CD8-positive, alpha-beta memory T cell (primary cell): ENCODE measurements around the gene OR10A6. TPM values are rescaled to one million over a fixed set of nuclear protein-coding genes. Genes with fewer than 3 reads are reported as not detected.

ENCODE experiments used
- CTCF ChIA-PET: fragments of 350-600 bp; sonication (Branson Sonifier 250); formaldehyde crosslinking; loops from one replicate; lab custom pipeline; 2021; ENCODE audit warnings: antibody characterized with exemption; lab: Charles Lee
- POLR2A ChIA-PET: fragments of 350-600 bp; sonication (Branson Sonifier 250); formaldehyde crosslinking; loops from one replicate; lab custom pipeline; 2021; ENCODE audit warnings: antibody characterized with exemption; lab: Charles Lee
- DNase-seq, 5 donors: peaks; one replicate each; pipeline versions ENCODE4 v3.0.0 to v3.0.0-alpha.2; 2020 to 2022; ENCODE audit warnings: mixed read lengths in 1 of 5
- H3K27ac ChIP-seq: one replicate; pipeline ENCODE4 v1.7.0; 2013; ENCODE audit warnings: low read depth, mild to moderate bottlenecking, low read length, moderate library complexity
- H3K27me3 ChIP-seq: 2 replicates; pipeline ENCODE4 v1.7.0; 2013; ENCODE audit warnings: low read length, mild to moderate bottlenecking; ENCODE audit not compliant: insufficient read depth, poor library complexity, severe bottlenecking
- H3K36me3 ChIP-seq: 2 replicates; pipeline ENCODE4 v1.7.0; 2013; ENCODE audit warnings: mild to moderate bottlenecking, low read length, moderate library complexity; ENCODE audit not compliant: insufficient read depth
- H3K4me1 ChIP-seq: 2 replicates; pipeline ENCODE4 v1.7.0; 2013; ENCODE audit warnings: mild to moderate bottlenecking, low read length, moderate library complexity; ENCODE audit not compliant: insufficient read depth
- H3K4me3 ChIP-seq: 2 replicates; pipeline ENCODE4 v1.7.0; 2013; ENCODE audit warnings: mild to moderate bottlenecking, low read length
- H3K9me3 ChIP-seq: 2 replicates; pipeline ENCODE4 v1.7.0; 2013; ENCODE audit warnings: mild to moderate bottlenecking, low read length
- H3K27ac Mint-ChIP-seq, 8 donors: one replicate each; pipeline ENCODE4 v1.8.0; 2020 to 2021; ENCODE audit warnings: mixed read lengths in 8 of 8, mild to moderate bottlenecking in 6 of 8, inconsistent platforms in 3 of 8, moderate library complexity in 3 of 8
- H3K27me3 Mint-ChIP-seq, 2 donors: one replicate each; pipeline ENCODE4 v1.8.0; 2020 to 2021; ENCODE audit warnings: mixed read lengths in 2 of 2, mild to moderate bottlenecking in 1 of 2, moderate library complexity in 1 of 2
- H3K36me3 Mint-ChIP-seq, 3 donors: one replicate each; pipeline ENCODE4 v1.8.0; 2020 to 2021; ENCODE audit warnings: mixed read lengths in 3 of 3, inconsistent platforms in 1 of 3, mild to moderate bottlenecking in 1 of 3
- H3K4me1 Mint-ChIP-seq, 3 donors: one replicate each; pipeline ENCODE4 v1.8.0; 2020 to 2021; ENCODE audit warnings: mixed read lengths in 3 of 3, inconsistent platforms in 1 of 3, mild to moderate bottlenecking in 1 of 3
- H3K4me3 Mint-ChIP-seq, 7 donors: one replicate each; pipeline ENCODE4 v1.8.0; 2020 to 2021; ENCODE audit warnings: mixed read lengths in 7 of 7, mild to moderate bottlenecking in 6 of 7, moderate library complexity in 4 of 7, inconsistent platforms in 2 of 7
- H3K9me3 Mint-ChIP-seq, 5 donors: one replicate each; pipeline ENCODE4 v1.8.0; 2020 to 2022; ENCODE audit warnings: mixed read lengths in 5 of 5, mild to moderate bottlenecking in 3 of 5, moderate library complexity in 2 of 5, inconsistent platforms in 1 of 5
- polyA plus RNA-seq: library from polyadenylated mRNA; unstranded; fragments of 300-500 nt; fragmentation: Illumina TruSeq; gene quantifications from one replicate; pipeline ENCODE4 v1.2.3, GENCODE V29; 2021
- total RNA-seq, 2 experiments: library from RNA; stranded (reverse); gene quantifications; one replicate each; pipeline ENCODE4 v1.2.3, GENCODE V29; 2021

OR10A6 gene
- total RNA-seq (not detected), polyA plus RNA-seq (not detected)

DNA sequence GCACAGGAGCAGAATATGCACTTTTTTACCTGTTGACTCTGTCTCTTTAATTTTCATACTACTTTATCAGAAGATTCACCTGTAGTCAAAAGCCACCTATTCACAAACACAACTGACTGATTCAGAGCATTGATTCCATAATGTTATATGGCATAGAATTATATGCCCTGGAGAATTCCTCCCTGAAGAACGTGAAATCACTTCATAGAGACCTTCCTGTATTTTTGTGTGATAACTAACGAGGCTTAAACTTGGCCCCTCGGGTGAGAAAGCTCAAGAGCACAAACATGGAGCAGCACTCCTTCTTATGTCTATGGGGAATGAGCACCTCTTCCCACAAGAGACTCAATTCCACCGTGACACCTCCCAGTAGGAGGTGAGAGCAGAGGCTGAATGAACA lies at the start of gene OR10A6:
TSS of gene OR10A6 (minus strand) at position 101 of the 400 bp plus-strand sequence. CDS start 2,606 bp downstream, outside the sequence.
- peak within 1 kb of the TSS in 1 of 8 donors; percentile 59 for H3K27ac Mint-ChIP-seq
- CTCF ChIA-PET, result no interaction called here
- peaks cover 0 to 4% (median 0%) of the 10 kb centered on the region in 5 donors for H3K9me3 Mint-ChIP-seq

GRCh38 chr11:7977232-7977917 lies 46.3 kb upstream of the OR10A6 start:
- Mint-ChIP-seq H3K4me1 (no peaks in the 10 kb centered on the region), H3K36me3 (no peaks in the 10 kb centered on the region), H3K27ac (no peak overlapping the region), H3K27me3 (peaks cover 3 to 7% of the 10 kb centered on the region in 2 donors), H3K4me3 (no peak overlapping the region), H3K9me3 (no peaks in the 10 kb centered on the region)
- no peak overlapping the region for H3K27ac ChIP-seq
- ChIA-PET CTCF (interaction anchor here (0.9 kb wide), 1 partner anchor 14 kb away, joined by 3 read pairs; no protein-coding TSS in a partner anchor), POLR2A (no interaction called here)
- no peak for DNase-seq
- no peak overlapping the region for H3K4me3 ChIP-seq
- H3K4me1 ChIP-seq, result no peaks in the 10 kb centered on the region
- no peaks in the 10 kb centered on the region for H3K9me3 ChIP-seq
- H3K27me3 ChIP-seq, result peaks cover 4% of the 10 kb centered on the region
- H3K36me3 ChIP-seq, result no peaks in the 10 kb centered on the region

More for the DNA sequence above, at the start of gene OR10A6:
- DNase-seq, result no peak
- Histone ChIP-seq H3K36me3 (no peaks in the 10 kb centered on the region), H3K27ac (no peak within 1 kb of the TSS), H3K27me3 (peaks cover 4% of the 10 kb centered on the region), H3K4me3 (no peak within 1 kb of the TSS), H3K4me1 (no peaks in the 10 kb centered on the region), H3K9me3 (no peaks in the 10 kb centered on the region)
- POLR2A ChIA-PET, result no interaction called here
- H3K36me3 Mint-ChIP-seq, result no peaks in the 10 kb centered on the region
- no peaks in the 10 kb centered on the region for H3K4me1 Mint-ChIP-seq
- no peak within 1 kb of the TSS for H3K4me3 Mint-ChIP-seq
- H3K27me3 Mint-ChIP-seq, result peaks cover 6 to 47% of the 10 kb centered on the region in 2 donors

DNA sequence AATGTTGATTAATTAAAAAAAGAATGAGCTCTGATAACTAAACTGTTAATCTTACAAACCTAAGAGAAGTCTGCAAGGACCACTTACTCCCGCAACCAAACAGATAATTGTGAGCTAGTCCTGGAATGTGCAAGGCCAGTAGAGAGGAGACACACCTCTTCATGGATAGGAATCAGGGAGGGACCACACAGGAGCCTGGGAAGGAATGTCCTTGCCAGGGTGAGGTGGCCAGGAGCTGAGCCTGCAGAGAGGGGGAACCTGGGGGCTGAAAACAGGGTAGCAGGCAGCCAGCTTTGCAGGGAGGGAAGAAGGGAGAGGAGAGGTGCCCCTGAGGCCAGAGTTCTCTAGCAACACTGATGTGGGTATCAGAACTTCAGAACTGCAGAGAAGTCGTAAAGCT lies 43.6 kb upstream of the OR10A6 start:
- H3K4me3 Mint-ChIP-seq, result no peak overlapping the region
- H3K27me3 ChIP-seq, result peaks cover 4% of the 10 kb centered on the region
- no peak for DNase-seq
- ChIA-PET POLR2A (interaction anchor here (0.7 kb wide), 1 partner anchor 73 kb away, joined by 4 read pairs; no protein-coding TSS in a partner anchor), CTCF (interaction anchor here (1.6 kb wide), 1 partner anchor 9 kb away, joined by 4 read pairs; the partner anchor contains the start of gene NLRP10)
- no peak overlapping the region for H3K27ac ChIP-seq
- H3K4me1 ChIP-seq, result no peaks in the 10 kb centered on the region
- no peaks in the 10 kb centered on the region for H3K9me3 ChIP-seq
- H3K4me1 Mint-ChIP-seq, result no peaks in the 10 kb centered on the region
- no peak overlapping the region for H3K27ac Mint-ChIP-seq
- no peaks in the 10 kb centered on the region for H3K36me3 ChIP-seq
- no peaks in the 10 kb centered on the region for H3K9me3 Mint-ChIP-seq
- no peak overlapping the region for H3K4me3 ChIP-seq
- H3K27me3 Mint-ChIP-seq, result peaks cover 6 to 13% of the 10 kb centered on the region in 2 donors
- H3K36me3 Mint-ChIP-seq, result no peaks in the 10 kb centered on the region

DNA sequence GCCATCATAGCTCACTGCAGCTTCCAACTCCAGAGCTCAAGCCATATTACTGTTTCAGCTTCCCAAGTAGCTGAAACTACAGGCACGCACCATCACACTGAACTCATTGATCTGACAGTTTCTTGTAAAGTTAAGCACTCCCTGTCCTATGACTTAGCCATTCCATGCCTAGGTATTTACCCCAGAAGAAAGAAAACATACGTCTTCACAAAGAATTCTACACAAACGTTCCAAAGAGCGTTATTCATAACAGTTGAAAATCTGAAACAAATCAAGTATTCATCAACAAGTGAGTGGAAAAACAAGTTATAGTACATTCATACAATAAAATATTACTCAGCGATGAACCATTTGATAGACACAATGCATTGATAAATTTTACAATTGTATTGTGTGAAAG lies 41.9 kb upstream of the OR10A6 start:
- ChIA-PET CTCF (no interaction called here), POLR2A (no interaction called here)
- no peaks in the 10 kb centered on the region for H3K4me1 ChIP-seq
- H3K36me3 ChIP-seq, result no peaks in the 10 kb centered on the region
- no peak for DNase-seq
- H3K27ac Mint-ChIP-seq, result no peak overlapping the region
- no peaks in the 10 kb centered on the region for H3K4me1 Mint-ChIP-seq
- peaks cover 4% of the 10 kb centered on the region for H3K27me3 ChIP-seq
- H3K9me3 ChIP-seq, result no peaks in the 10 kb centered on the region
- no peaks in the 10 kb centered on the region for H3K36me3 Mint-ChIP-seq
- H3K27ac ChIP-seq, result no peak overlapping the region
- H3K4me3 Mint-ChIP-seq, result no peak overlapping the region
- H3K9me3 Mint-ChIP-seq, result no peaks in the 10 kb centered on the region
- peaks cover 6 to 20% of the 10 kb centered on the region in 2 donors for H3K27me3 Mint-ChIP-seq
- no peak overlapping the region for H3K4me3 ChIP-seq

DNA sequence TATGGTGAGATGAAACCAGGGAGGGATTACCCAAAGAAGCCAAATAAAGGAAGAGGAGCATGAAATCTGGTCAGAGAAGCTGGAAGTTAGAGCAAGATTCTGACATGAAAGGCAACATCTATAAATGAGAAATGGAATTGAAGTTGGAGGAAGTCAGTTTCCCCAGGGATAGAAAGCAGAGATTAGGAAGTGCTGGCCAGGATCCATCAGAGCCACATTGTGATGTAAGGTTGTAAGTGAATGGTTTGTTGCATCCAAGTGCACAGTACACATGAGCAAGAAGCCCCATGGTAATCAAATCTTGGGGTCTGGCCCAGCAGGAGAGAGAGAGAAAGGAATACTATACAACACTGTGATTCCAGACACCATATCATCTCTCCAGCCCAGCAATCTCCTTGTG lies 40.8 kb upstream of the OR10A6 start:
- H3K36me3 ChIP-seq, result no peaks in the 10 kb centered on the region
- ChIA-PET POLR2A (no interaction called here), CTCF (no interaction called here)
- peaks cover 4% of the 10 kb centered on the region for H3K27me3 ChIP-seq
- no peak overlapping the region for H3K27ac Mint-ChIP-seq
- no peak overlapping the region for H3K4me3 ChIP-seq
- H3K27ac ChIP-seq, result no peak overlapping the region
- no peaks in the 10 kb centered on the region for H3K9me3 ChIP-seq
- DNase-seq, result no peak
- no peaks in the 10 kb centered on the region for H3K4me1 ChIP-seq
- no peaks in the 10 kb centered on the region for H3K4me1 Mint-ChIP-seq
- H3K27me3 Mint-ChIP-seq, result peaks cover 6 to 29% of the 10 kb centered on the region in 2 donors
- H3K9me3 Mint-ChIP-seq, result no peaks in the 10 kb centered on the region
- H3K36me3 Mint-ChIP-seq, result no peaks in the 10 kb centered on the region
- no peak overlapping the region for H3K4me3 Mint-ChIP-seq

DNA sequence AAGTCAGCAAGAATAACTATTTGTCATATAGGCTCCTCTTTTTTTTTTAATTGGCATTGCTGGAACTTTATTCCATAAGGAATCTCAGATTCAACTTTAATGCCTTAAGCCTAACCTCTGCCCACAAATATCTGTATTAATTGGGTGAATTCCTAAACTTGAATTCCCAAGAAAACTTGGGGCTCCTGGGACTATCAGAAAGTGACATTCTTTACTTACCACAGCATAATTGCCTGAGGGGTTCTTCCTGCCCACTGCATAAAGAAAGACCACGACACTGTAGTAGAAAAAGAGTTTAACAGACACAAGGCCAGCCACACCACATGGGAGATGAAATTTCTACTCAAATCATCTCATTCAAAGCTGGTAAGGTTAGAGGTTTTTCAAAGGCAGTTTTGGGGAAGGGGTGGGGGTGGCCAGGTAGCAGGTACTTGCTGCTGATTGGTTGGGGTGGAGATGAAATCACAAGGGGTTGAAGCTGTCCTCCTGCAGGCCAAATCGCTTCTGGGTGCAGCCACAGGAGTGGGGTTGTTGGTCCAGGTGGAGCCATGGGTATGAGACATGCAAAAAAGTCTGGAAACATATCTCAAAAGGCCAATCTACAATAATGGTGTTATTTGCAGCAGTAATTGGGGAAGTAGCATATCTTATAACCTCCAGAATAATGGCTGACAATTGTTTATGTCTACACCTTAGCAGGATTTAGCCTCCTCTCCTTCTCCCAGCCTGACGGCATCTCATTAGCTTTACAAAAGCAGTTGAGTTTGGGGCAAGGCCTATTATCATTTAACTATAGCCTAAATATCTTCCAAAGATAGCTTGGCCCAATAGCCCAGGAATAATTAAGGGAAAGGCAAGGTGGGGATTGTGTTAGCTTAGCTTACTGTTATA lies 38.9 kb upstream of the OR10A6 start:
- ChIA-PET CTCF (no interaction called here), POLR2A (no interaction called here)
- H3K27ac Mint-ChIP-seq, result no peak overlapping the region

DNA sequence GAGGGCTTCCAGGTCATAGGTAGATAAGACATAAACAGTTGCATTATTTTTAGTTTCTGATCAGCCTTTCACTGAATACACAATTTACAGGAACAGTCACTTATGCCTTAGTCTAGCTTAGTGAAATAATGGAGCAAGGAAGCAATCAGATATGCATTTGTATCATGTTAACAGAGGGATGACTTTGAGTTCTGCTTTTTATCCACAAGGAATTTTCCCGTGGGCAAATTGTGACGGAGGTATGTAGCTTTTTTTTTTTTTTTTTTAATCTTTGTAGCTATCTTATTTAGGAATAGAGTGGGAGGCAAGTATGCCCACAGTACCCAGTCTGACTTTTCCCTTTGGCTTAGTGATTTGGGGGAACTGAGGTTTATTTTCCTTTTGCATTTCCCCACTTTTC lies 37.6 kb upstream of the OR10A6 start:
- no peak overlapping the region for H3K27ac Mint-ChIP-seq
- Histone ChIP-seq H3K36me3 (no peaks in the 10 kb centered on the region), H3K27ac (no peak overlapping the region), H3K9me3 (no peaks in the 10 kb centered on the region), H3K4me1 (no peaks in the 10 kb centered on the region), H3K4me3 (no peak overlapping the region), H3K27me3 (no peaks in the 10 kb centered on the region)
- no peak for DNase-seq
- no peak overlapping the region for H3K4me3 Mint-ChIP-seq
- peaks cover 7 to 29% of the 10 kb centered on the region in 2 donors for H3K27me3 Mint-ChIP-seq
- CTCF ChIA-PET, result interaction anchor here (0.8 kb wide), 1 partner anchor 11 kb away, joined by 3 read pairs; no protein-coding TSS in a partner anchor
- H3K9me3 Mint-ChIP-seq, result no peaks in the 10 kb centered on the region
- no peaks in the 10 kb centered on the region for H3K4me1 Mint-ChIP-seq
- H3K36me3 Mint-ChIP-seq, result no peaks in the 10 kb centered on the region
- POLR2A ChIA-PET, result no interaction called here

More for the DNA sequence above, 38.9 kb upstream of the OR10A6 start:
- Mint-ChIP-seq H3K36me3 (no peaks in the 10 kb centered on the region), H3K9me3 (no peaks in the 10 kb centered on the region), H3K27me3 (peaks cover 10 to 29% of the 10 kb centered on the region in 2 donors), H3K4me3 (no peak overlapping the region), H3K4me1 (no peaks in the 10 kb centered on the region)
- H3K27ac ChIP-seq, result no peak overlapping the region
- no peak for DNase-seq
- H3K27me3 ChIP-seq, result peaks cover 2% of the 10 kb centered on the region
- H3K36me3 ChIP-seq, result no peaks in the 10 kb centered on the region
- no peak overlapping the region for H3K4me3 ChIP-seq
- no peaks in the 10 kb centered on the region for H3K9me3 ChIP-seq
- H3K4me1 ChIP-seq, result no peaks in the 10 kb centered on the region

GRCh38 chr11:7967826-7968225 lies 36.8 kb upstream of the OR10A6 start:
- CTCF ChIA-PET, result interaction anchor here (0.8 kb wide), 1 partner anchor 12 kb away, joined by 3 read pairs; no protein-coding TSS in a partner anchor

More at GRCh38 chr11:7967826-7968225, 36.8 kb upstream of the OR10A6 start:
- DNase-seq, result no peak
- Histone ChIP-seq H3K4me1 (no peaks in the 10 kb centered on the region), H3K36me3 (no peaks in the 10 kb centered on the region), H3K9me3 (no peaks in the 10 kb centered on the region), H3K27ac (no peak overlapping the region), H3K4me3 (no peak overlapping the region), H3K27me3 (no peaks in the 10 kb centered on the region)
- H3K4me3 Mint-ChIP-seq, result no peak overlapping the region
- no peaks in the 10 kb centered on the region for H3K4me1 Mint-ChIP-seq
- H3K9me3 Mint-ChIP-seq, result no peaks in the 10 kb centered on the region
- no peaks in the 10 kb centered on the region for H3K36me3 Mint-ChIP-seq
- POLR2A ChIA-PET, result no interaction called here
- peaks cover 7 to 31% of the 10 kb centered on the region in 2 donors for H3K27me3 Mint-ChIP-seq
- peak overlapping the region in 1 of 8 donors; percentile 1 for H3K27ac Mint-ChIP-seq
